ENCODE data around the gene PEA15. TPM values are rescaled to one million over a fixed set of nuclear protein-coding genes. Genes with fewer than 3 reads are reported as not detected.
A peak's percentile ranks its signal among the peaks of the same experiment; 100 is the strongest.

PEA15 gene
- total RNA-seq, 3 donors from 2014 or later: 69.8 to 128 (median 127) TPM

DNA sequence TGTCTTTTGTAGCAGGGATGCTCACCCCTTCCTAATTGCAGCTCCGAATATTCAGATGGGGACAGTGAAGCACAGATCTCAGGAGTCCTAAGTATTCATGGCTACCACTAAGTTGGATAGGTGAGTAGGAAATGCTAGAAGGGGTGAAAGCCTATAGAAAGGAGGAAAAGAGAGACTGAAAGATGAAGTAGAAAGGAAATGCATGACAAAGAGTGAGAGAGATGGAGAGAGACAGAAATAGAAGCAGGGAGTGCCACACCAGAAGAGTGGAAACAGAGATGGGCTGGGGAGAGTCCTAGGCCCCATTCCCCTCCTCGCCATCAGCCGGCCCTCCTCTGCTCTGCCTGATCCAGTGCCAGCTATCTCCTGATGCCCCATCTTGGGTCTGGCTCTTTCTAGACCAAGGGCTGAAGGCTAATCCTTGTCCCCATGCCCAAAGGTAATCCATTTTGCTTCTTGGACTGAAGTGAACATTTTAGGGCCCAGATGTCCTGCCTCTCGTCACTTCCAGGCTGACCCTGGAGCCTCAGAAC lies 2.0 kb downstream of the PEA15 start:
- intact Hi-C loops (cut with DNase I; ENCODE audit: low total_unique reads): no loop called here
- H3K27ac ChIP-seq: peak overlapping the region; percentile 95 to 96
- no peaks in the 10 kb centered on the region for H3K36me3 ChIP-seq
- H3K4me1 ChIP-seq: peaks cover 14 to 26% of the 10 kb centered on the region in 2 donors
- no peaks in the 10 kb centered on the region for H3K9me3 ChIP-seq
- no peak overlapping the region for H3K4me3 ChIP-seq
- TF ChIP-seq, protein P1, sequence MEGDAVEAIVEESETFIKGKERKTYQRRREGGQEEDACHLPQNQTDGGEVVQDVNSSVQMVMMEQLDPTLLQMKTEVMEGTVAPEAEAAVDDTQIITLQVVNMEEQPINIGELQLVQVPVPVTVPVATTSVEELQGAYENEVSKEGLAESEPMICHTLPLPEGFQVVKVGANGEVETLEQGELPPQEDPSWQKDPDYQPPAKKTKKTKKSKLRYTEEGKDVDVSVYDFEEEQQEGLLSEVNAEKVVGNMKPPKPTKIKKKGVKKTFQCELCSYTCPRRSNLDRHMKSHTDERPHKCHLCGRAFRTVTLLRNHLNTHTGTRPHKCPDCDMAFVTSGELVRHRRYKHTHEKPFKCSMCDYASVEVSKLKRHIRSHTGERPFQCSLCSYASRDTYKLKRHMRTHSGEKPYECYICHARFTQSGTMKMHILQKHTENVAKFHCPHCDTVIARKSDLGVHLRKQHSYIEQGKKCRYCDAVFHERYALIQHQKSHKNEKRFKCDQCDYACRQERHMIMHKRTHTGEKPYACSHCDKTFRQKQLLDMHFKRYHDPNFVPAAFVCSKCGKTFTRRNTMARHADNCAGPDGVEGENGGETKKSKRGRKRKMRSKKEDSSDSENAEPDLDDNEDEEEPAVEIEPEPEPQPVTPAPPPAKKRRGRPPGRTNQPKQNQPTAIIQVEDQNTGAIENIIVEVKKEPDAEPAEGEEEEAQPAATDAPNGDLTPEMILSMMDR (IDR thresholded peaks at IDR 0.05): no peak
- TF ChIP-seq POLR2AphosphoS5 (IDR thresholded peaks at IDR 0.05): no peak
- no peak for TF ChIP-seq POLR2A (IDR thresholded peaks at IDR 0.05)
- H3K27me3 ChIP-seq: no peaks in the 10 kb centered on the region
- DNase-seq (ENCODE audit: low spot score in 2 of 2): no peak

DNA sequence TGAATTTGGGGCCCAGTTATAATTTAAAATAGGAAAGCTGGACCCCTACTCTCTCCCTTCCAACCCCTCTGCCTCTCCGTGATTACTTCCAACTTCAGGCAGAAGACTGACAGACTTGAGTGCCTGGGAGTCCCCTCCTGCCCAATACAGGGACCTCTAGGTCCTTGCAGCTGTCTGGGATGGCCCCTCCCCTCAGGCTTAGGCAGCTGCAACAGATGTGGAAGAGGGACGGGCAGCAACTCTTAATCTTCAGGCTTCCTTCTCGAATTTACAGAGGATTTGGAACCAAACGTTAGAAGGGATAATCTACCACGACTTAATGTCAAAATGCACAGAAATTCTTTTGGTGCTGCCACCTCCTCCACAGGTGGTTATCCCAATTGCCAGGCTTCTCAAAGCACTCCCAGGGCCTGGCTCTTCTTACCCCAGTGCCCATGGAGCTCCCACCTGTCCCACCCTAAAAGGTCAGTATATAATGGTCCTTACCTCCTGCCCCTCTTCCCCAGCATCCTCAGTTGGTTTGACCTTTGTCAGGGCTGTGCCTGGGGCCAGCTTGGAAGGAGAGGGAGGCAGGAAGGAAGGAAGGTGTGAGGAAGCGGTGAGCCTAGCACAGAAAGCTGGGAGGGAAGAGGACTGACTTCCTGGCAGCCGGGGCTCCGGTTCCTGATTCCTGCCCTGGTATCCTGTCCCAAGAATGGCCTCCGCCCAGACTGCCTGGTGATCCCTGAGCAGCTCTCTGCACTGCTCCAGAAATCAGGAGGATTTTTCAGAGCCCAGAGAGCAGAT lies 2.8 kb downstream of the PEA15 start:
- intact Hi-C loops (cut with DNase I; ENCODE audit: low total_unique reads): no loop called here
- H3K27me3 ChIP-seq: no peaks in the 10 kb centered on the region

DNA sequence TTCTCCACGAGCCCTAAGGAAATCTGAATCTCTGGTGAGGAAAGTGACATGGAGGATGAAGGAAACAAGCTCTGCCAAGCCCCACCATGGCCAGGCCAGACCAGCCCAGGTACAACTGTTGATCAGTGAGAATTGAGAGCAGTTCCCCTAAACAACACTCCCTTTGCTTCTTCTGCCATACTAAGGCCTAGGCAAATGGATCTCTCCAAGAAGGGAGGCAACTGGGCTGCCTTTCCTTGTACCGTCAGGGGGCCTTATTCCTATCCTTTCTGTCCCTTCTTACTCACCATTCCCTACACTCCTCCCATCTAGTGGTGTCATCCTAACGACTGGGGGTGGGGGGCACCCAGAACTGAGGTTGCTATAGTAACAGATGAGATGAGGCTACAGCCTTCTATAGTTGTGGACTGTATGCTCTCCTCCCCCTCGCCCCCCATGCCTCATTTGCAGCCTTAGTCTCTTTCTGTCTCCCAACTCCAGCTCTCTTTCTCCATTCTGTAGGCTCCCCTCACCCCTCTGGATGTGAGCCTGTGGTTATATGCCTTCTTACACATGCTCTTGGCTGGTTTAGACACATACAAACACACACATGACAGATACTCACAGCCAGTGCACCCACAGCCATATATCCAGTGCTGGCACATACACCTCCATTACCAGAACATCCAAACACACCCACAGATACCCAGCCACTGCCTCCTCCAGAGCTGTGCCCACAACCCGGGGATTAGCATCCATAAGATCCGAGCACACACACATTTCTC lies 3.6 kb downstream of the PEA15 start:
- no peak for DNase-seq (ENCODE audit: low spot score in 2 of 2)

More for the DNA sequence above, 2.8 kb downstream of the PEA15 start:
- H3K36me3 ChIP-seq: no peaks in the 10 kb centered on the region
- TF ChIP-seq, protein P1 (IDR thresholded peaks at IDR 0.05): no peak
- TF ChIP-seq POLR2AphosphoS5 (IDR thresholded peaks at IDR 0.05) (no peak), POLR2A (IDR thresholded peaks at IDR 0.05) (no peak)
- H3K9me3 ChIP-seq: no peaks in the 10 kb centered on the region
- H3K4me3 ChIP-seq: peak overlapping the region in 1 of 3 donors; percentile 24
- H3K27ac ChIP-seq: peak overlapping the region; percentile 95 to 96
- DNase-seq (ENCODE audit: low spot score in 2 of 2): no peak
- peaks cover 14 to 26% of the 10 kb centered on the region in 2 donors for H3K4me1 ChIP-seq

DNA sequence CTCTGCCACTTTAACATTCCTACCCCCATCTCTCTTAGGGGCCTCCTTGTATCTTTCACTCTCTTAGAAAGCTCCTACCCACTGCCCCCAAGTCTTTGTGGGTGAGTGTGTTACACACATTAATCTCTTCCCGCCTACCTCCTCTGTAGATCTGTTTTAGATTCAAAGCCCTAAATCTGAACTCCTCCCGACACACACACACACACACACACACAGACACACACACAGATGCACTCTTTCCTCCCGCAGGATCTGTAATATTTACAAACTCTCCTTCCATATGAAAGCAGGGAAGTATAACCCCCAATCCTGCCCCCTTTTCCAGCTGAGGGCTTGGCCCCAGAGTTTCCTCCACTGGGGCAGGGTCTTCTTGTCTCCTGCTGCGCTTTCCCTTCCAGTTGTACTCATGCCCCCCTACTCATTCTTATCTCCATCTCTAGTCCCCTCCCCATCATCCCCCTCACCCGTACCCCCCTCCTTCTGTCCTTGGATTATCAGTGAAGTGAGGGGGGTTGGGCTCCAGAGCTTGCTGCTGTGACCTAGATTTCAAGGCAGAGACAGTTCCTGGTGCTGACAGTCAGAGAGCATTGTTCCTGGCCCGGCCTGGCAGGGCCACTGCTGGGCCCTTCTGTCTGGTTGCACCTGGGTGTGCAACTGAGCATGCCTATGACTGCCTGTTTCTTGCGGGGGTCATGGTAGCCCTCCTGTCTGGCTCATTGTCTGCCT lies 4.3 kb downstream of the PEA15 start:
- Histone ChIP-seq H3K27me3 (no peaks in the 10 kb centered on the region), H3K9me3 (no peaks in the 10 kb centered on the region), H3K36me3 (no peaks in the 10 kb centered on the region), H3K4me3 (no peak overlapping the region), H3K4me1 (peaks cover 12 to 26% of the 10 kb centered on the region in 2 donors), H3K27ac (peak overlapping the region; percentile 95 to 96)
- intact Hi-C loops (cut with DNase I; ENCODE audit: low total_unique reads): no loop called here
- TF ChIP-seq POLR2AphosphoS5 (IDR thresholded peaks at IDR 0.05) (no peak), POLR2A (IDR thresholded peaks at IDR 0.05) (no peak)
- TF ChIP-seq, protein P1 (IDR thresholded peaks at IDR 0.05): no peak
- no peak for DNase-seq (ENCODE audit: low spot score in 2 of 2)

More for the DNA sequence above, 3.6 kb downstream of the PEA15 start:
- Histone ChIP-seq H3K9me3 (no peaks in the 10 kb centered on the region), H3K4me1 (peaks cover 14 to 26% of the 10 kb centered on the region in 2 donors), H3K27ac (peak overlapping the region; percentile 95 to 96), H3K27me3 (no peaks in the 10 kb centered on the region), H3K4me3 (peak overlapping the region in 1 of 3 donors; percentile 24), H3K36me3 (no peaks in the 10 kb centered on the region)
- intact Hi-C loops (cut with DNase I; ENCODE audit: low total_unique reads): no loop called here
- TF ChIP-seq, protein P1 (IDR thresholded peaks at IDR 0.05): no peak
- TF ChIP-seq POLR2AphosphoS5 (IDR thresholded peaks at IDR 0.05) (no peak), POLR2A (IDR thresholded peaks at IDR 0.05) (no peak)

All from breast epithelium (tissue), 4 donors.